ENCODE results near the gene ABCA1. TPM values are rescaled to one million over a fixed set of nuclear protein-coding genes. Genes with fewer than 3 reads are reported as not detected.
"Not testable (repeated sequence)": the region's sequence is repeated elsewhere in the genome, so short reads cannot be mapped to it uniquely, and the experiment has no call there.

ABCA1 gene, protein sequence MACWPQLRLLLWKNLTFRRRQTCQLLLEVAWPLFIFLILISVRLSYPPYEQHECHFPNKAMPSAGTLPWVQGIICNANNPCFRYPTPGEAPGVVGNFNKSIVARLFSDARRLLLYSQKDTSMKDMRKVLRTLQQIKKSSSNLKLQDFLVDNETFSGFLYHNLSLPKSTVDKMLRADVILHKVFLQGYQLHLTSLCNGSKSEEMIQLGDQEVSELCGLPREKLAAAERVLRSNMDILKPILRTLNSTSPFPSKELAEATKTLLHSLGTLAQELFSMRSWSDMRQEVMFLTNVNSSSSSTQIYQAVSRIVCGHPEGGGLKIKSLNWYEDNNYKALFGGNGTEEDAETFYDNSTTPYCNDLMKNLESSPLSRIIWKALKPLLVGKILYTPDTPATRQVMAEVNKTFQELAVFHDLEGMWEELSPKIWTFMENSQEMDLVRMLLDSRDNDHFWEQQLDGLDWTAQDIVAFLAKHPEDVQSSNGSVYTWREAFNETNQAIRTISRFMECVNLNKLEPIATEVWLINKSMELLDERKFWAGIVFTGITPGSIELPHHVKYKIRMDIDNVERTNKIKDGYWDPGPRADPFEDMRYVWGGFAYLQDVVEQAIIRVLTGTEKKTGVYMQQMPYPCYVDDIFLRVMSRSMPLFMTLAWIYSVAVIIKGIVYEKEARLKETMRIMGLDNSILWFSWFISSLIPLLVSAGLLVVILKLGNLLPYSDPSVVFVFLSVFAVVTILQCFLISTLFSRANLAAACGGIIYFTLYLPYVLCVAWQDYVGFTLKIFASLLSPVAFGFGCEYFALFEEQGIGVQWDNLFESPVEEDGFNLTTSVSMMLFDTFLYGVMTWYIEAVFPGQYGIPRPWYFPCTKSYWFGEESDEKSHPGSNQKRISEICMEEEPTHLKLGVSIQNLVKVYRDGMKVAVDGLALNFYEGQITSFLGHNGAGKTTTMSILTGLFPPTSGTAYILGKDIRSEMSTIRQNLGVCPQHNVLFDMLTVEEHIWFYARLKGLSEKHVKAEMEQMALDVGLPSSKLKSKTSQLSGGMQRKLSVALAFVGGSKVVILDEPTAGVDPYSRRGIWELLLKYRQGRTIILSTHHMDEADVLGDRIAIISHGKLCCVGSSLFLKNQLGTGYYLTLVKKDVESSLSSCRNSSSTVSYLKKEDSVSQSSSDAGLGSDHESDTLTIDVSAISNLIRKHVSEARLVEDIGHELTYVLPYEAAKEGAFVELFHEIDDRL (N-terminal part only)
- 10 to 100 TPM in 1 of 2 donors, 1 to 10 TPM in 1; 7.9 to 19.2 TPM for total RNA-seq

DNA sequence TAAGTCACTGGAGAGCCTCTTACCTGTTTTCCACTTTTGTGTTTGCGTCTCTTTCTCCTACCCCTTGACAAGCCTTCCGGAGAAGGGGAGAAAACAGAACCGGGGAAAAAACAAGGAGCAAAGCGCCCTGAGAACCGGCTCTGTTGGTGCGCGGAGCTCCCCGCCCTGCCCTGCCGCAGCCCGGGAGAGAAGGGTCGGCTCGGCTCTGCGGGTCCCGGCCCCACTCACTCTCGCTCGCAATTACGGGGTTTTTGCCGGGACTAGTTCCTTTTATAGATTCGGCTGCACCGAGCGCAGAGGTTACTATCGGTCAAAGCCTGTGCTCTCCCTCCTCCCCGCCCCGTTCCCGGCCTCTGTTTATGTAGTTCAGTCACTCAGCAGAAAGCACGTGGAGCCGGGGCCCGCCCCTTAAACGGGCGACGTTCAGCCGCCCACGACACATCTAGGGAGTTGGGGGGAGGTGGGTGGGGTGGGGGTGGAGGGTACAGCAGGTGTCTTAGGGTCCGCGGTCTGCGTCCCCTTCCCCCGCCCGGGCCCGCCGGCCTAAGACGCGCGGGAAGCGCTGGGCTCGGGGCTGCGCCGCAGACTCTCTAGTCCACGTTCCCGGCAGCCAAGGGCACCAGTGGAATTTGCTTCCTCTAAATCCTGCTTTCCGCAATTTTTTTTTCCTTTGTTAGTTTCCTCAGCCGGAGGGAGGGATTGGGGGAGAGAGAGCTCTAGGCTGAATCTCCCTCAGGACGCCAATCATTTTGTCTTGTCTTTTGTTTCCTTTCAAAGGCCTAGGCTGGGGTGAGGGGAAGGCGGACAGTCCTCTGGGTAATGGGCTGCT, at the start of gene ABCA1:
Gene ABCA1 (minus strand): TSS at position 244 of the 829 bp plus-strand sequence. CDS start 24,476 bp downstream, outside the sequence.
- Histone ChIP-seq H3K27ac (peak within 1 kb of the TSS; percentile 78 to 82), H3K9me3 (no peaks in the 10 kb centered on the region), H3K27me3 (no peaks in the 10 kb centered on the region), H3K36me3 (no peaks in the 10 kb centered on the region), H3K4me3 (peak within 1 kb of the TSS; percentile 75), H3K4me1 (peaks cover 0 to 18% of the 10 kb centered on the region in 2 donors)
- TF ChIP-seq, protein P1, sequence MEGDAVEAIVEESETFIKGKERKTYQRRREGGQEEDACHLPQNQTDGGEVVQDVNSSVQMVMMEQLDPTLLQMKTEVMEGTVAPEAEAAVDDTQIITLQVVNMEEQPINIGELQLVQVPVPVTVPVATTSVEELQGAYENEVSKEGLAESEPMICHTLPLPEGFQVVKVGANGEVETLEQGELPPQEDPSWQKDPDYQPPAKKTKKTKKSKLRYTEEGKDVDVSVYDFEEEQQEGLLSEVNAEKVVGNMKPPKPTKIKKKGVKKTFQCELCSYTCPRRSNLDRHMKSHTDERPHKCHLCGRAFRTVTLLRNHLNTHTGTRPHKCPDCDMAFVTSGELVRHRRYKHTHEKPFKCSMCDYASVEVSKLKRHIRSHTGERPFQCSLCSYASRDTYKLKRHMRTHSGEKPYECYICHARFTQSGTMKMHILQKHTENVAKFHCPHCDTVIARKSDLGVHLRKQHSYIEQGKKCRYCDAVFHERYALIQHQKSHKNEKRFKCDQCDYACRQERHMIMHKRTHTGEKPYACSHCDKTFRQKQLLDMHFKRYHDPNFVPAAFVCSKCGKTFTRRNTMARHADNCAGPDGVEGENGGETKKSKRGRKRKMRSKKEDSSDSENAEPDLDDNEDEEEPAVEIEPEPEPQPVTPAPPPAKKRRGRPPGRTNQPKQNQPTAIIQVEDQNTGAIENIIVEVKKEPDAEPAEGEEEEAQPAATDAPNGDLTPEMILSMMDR (IDR thresholded peaks at IDR 0.05), result no peak
- DNase-seq (ENCODE audit: low spot score), result peak; percentile 97

DNA sequence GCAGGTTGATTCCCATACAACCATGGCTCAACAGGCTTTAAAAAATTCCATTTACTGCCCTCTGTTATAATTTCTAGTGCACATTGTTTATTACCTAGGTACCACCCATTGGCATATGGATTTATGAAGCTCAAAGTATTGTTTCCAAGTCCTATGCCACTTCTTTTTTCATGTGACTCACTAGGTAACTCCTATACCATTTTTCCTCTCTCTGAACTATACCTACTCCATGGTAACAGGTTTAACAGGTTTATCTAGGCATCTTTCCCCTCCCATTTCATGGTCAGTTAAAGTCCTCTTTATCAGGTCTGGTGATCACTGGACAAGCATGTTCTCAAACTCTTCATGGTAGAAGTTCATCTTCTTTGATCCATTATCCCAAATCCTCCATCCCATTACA, 49.6 kb upstream of the ABCA1 start:
- TF ChIP-seq, protein P1 (IDR thresholded peaks at IDR 0.05), result no peak
- Histone ChIP-seq H3K4me3 (no peak overlapping the region), H3K36me3 (no peaks in the 10 kb centered on the region)

DNA sequence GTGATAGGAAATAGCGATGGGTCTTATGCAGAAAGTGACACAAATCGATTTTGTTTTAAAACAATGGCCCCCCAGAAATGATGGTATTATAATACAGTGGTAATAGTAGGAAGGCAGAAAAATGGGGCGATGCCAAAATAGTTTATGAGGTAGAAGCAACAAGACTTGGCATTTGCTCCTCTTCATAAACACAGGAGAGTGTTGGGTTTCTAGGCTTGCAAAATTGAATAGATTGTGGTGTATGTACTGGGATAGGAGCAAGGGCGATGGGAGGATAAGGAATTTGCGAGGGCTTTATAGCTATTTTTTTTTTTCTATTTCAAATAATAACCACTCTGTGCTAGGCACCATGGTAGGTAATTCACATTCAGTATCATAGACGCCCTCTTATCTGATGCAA, 49.2 kb upstream of the ABCA1 start:
- Histone ChIP-seq H3K36me3 (no peaks in the 10 kb centered on the region), H3K27me3 (no peaks in the 10 kb centered on the region), H3K27ac (no peak overlapping the region), H3K4me1 (no peaks in the 10 kb centered on the region), H3K4me3 (no peak overlapping the region), H3K9me3 (no peaks in the 10 kb centered on the region)
- TF ChIP-seq, protein P1 (IDR thresholded peaks at IDR 0.05), result no peak
- no peak for DNase-seq (ENCODE audit: low spot score)

More for the DNA sequence above, 49.6 kb upstream of the ABCA1 start:
- H3K9me3 ChIP-seq, result no peaks in the 10 kb centered on the region
- peaks cover 0 to 3% of the 10 kb centered on the region in 2 donors for H3K4me1 ChIP-seq
- DNase-seq (ENCODE audit: low spot score), result no peak
- H3K27me3 ChIP-seq, result no peaks in the 10 kb centered on the region
- H3K27ac ChIP-seq, result no peak overlapping the region

DNA sequence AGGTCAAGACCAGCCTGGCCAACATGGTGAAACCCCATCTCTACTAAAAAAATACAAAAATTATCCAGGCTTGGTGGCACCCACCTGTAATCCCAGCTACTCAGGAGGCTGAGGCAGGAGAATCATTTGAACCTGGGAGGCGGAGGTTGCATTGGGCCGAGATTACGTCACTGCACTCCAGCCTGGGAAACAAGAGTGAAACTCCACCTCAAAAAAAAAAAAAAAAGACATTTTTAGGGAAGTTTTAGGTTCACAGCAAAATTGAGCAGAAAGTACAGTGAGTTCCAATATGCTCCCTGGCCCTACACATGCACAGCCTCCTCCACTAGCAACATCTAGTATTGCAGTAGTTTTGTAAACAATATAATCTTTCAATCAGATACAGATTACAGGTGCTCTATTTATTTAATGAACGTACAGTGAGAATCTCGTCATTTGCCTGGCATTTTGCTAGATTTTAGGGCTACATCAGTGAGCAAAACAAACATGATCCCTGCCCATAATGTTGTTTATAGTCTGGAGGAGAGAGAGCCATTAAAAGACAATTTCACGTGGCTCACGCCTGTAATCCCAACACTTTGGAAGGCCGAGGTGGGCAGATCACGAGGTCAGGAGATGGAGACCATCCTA, 48.1 kb upstream of the ABCA1 start:
- H3K36me3 ChIP-seq; H3K4me1 ChIP-seq; H3K9me3 ChIP-seq; H3K27ac ChIP-seq; H3K27me3 ChIP-seq; DNase-seq (ENCODE audit: low spot score); H3K4me3 ChIP-seq: not testable (repeated sequence)

DNA sequence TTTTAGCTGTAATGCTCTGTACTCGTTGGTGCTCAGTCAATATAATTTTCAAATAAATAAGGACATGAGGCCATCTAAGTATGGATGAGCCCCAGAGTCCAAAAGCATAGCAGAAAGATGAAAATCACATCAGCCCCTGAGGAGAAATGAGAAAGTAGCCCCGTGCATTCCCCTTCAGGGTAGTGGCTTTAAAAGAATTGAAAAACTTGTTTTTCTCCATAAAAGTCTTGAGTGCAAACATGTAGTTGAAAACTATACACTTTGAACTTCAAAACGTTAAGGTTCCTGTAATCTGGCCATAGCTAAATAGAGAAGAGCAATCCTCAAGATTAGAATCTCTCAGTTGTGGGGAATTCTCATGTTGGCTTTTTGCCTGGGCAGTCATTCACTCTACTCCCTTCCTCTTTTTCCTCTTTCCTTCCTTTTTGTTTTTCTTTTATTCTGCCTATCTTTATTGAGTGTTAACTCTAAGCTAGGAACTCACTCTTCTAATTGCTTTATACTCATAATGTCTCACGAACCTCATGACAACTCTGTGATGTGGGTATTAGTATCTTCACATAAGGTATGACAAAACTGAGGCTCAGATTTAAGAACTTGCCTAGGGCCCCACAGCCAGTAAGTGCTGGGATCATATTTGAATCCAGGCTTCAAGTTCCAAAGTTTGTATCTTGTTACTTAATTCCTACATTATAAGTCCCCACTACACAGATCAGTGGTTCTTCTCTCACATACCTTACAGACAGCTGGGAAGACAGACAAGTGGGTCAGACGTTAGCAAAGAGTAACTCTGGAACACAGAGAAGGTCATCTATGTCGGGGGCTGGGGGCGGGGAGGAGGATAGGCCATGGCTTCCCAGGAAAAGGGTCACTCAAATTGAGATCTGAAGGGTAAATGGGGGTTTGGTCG, 46.4 kb upstream of the ABCA1 start:
- Histone ChIP-seq H3K27ac (no peak overlapping the region), H3K4me3 (no peak overlapping the region), H3K9me3 (no peaks in the 10 kb centered on the region), H3K27me3 (no peaks in the 10 kb centered on the region), H3K36me3 (no peaks in the 10 kb centered on the region), H3K4me1 (peaks cover 0 to 9% of the 10 kb centered on the region in 2 donors)
- no peak for DNase-seq (ENCODE audit: low spot score)
- TF ChIP-seq, protein P1 (IDR thresholded peaks at IDR 0.05), result no peak
